ENCODE results near the gene ERBB4. TPM values are rescaled to one million over a fixed set of nuclear protein-coding genes. Genes with fewer than 3 reads are reported as not detected.

Gene ERBB4
- total and polyA plus RNA-seq, 10 of the 15 experiments (the other 5 are each of a cell fraction or from before 2014, with no cell fraction given) = under 0.01 to 0.23 (median 0.01) TPM; not detected in 4

DNA sequence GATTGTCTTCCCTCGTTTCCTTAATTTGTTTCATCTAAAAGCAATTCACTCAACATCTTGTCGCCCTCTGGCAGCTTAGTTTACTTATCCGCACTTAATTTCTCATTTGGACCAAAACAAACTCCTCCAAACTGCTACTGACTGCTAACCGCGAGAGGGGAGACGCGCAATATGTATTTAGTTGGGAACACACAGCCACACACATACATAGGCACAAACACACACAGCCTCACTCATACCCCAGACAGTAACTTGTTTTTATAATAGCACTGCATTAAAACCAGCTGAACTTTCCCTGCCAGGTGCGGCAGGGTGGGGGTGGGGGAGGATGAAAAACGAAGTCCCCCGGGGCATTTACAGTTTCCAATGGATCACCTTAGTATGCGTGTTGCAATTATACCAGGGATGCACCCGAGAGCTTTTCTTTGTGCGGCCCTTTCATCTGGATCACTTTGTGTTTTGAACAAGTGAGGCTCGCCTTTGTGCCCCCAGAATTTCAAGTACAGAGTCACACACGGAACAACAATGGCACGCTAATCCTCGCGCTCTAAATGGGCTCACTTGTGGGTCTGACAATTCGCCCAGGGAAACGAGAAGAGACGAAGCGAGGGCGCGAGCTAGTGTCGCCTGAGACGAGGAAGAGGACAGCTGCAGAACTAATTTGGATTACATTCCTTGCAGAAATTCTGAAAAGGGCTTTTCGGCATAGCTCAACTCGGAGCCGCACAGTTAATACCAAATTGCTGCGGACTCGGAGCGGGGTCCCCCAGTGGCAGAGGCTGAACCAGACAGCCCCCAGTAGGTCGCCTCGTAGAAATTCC lies 2.4 kb downstream of the ERBB4 start:
- ATAC-seq (no peak), FAIRE-seq (no peak), DNase-seq (ENCODE audit: low read depth, low spot score) (no peak)
- no TSS peak for BruUV-seq (replicated peaks)
- H3K36me3 ChIP-seq (ENCODE audit: control insufficient read depth in 2 of 2, insufficient read depth in 2 of 2, low read length in 1 of 2) = no peaks in the 10 kb centered on the region
- no peak overlapping the region for H3K4me2 ChIP-seq (ENCODE audit: control insufficient read depth, insufficient read depth)
- POLR2A ChIA-PET = no interaction called here
- intact Hi-C loops (cut with micrococcal nuclease; ENCODE audit: unreplicated experiment) (no loop called here), in situ Hi-C loops (cut with MboI) (no loop called here)
- 39% methylated on average over 34 of the region's 34 CpGs for WGBS (ENCODE audit: insufficient coverage, insufficient replicate concordance, low lambda C conversion rate, missing lambda C conversion rate)
- peaks cover 17 to 18% of the 10 kb centered on the region in 2 experiments for H3K27me3 ChIP-seq (replicated peaks in 1 of 2; ENCODE audit: control insufficient read depth in 2 of 2, insufficient read depth in 2 of 2, low read length in 1 of 2)
- TF ChIP-seq SUZ12 (IDR thresholded peaks at IDR 0.05; ENCODE audit: unreplicated experiment) = peak; percentile 43
- TF ChIP-seq ZNF592 (IDR thresholded peaks at IDR 0.05) = no peak
- H3K4me3 ChIP-seq = no peak overlapping the region
- SMC1A ChIA-PET (ENCODE audit: uncharacterized antibody, unreplicated experiment) = no interaction called here
- H3K9ac ChIP-seq (ENCODE audit: control insufficient read depth, insufficient read depth, low read length) = no peak overlapping the region
- no peaks in the 10 kb centered on the region for H4K20me1 ChIP-seq (ENCODE audit: control insufficient read depth, insufficient read depth)
- RAD21 ChIA-PET (ENCODE audit: unreplicated experiment) = no interaction called here
- no peaks in the 10 kb centered on the region for H3K79me2 ChIP-seq (ENCODE audit: control insufficient read depth, insufficient read depth, low read length)
- CTCF ChIA-PET = no interaction called here
- no peak overlapping the region for H2AFZ ChIP-seq (ENCODE audit: control insufficient read depth, low read depth, low read length)
- no peaks in the 10 kb centered on the region for H3K4me1 ChIP-seq (ENCODE audit: control insufficient read depth, insufficient read depth, low read length)
- no peak overlapping the region for H3K27ac ChIP-seq (ENCODE audit: control insufficient read depth, insufficient read depth)
- H3K9me3 ChIP-seq (replicated peaks; ENCODE audit: control insufficient read depth, insufficient read depth, low read length) = no peaks in the 10 kb centered on the region
